PC-9 (cell line): ENCODE results near the gene LSM14A. TPM values are rescaled to one million over a fixed set of nuclear protein-coding genes. Genes with fewer than 3 reads are reported as not detected.

Source experiments
- BruUV-seq: library from RNA; stranded (reverse); fragments of 400-500 nt; replicated peaks from 2 replicates; lab custom pipeline; 2021; lab: Mats Ljungman, UMichigan
- CTCF ChIA-PET: fragments of 300-600 bp; sonication (Branson Sonifier 250); formaldehyde crosslinking; loops from one replicate; lab custom pipeline; 2022; ENCODE audit warnings: antibody characterized with exemption; lab: Charles Lee
- POLR2A ChIA-PET: fragments of 300-600 bp; sonication (Branson Sonifier 250); formaldehyde crosslinking; loops from one replicate; lab custom pipeline; 2022; ENCODE audit warnings: antibody characterized with exemption; ENCODE audit not compliant: unreplicated experiment; lab: Charles Lee
- DNase-seq, 2 experiments: peaks; one replicate each; pipeline versions ENCODE4 v3.0.0 to v3.0.0-alpha.2; 2015 to 2022; ENCODE audit warnings: mixed read lengths in 1 of 2
- H2AFZ ChIP-seq: fragments of 200-600 bp; sonication (generic); 2 replicates; pipeline ENCODE4 v1.8.1; 2017; ENCODE audit warnings: antibody characterized with exemption
- H3F3A ChIP-seq: fragments of 200-600 bp; sonication (generic); 2 replicates; pipeline ENCODE4 v1.8.1; 2017; ENCODE audit warnings: antibody characterized with exemption, mild to moderate bottlenecking, low read depth; ENCODE audit not compliant: insufficient read depth
- H3K27ac ChIP-seq: fragments of 200-600 bp; sonication (generic); 2 replicates; pipeline ENCODE4 v1.6.1; 2016; ENCODE audit warnings: mixed run types
- H3K27me3 ChIP-seq: fragments of 200-600 bp; sonication (generic); 2 replicates; pipeline ENCODE4 v1.6.1; 2016; ENCODE audit warnings: low read depth, mixed run types; ENCODE audit not compliant: insufficient read depth
- H3K36me3 ChIP-seq: fragments of 200-600 bp; sonication (generic); 2 replicates; pipeline ENCODE4 v1.6.1; 2016; ENCODE audit warnings: low read depth, mixed run types
- H3K4me1 ChIP-seq: fragments of 200-600 bp; sonication (generic); replicated peaks from 2 replicates; pipeline ENCODE4 v1.6.1; 2016; ENCODE audit warnings: mixed run types; ENCODE audit not compliant: insufficient read depth
- H3K4me2 ChIP-seq: fragments of 200-600 bp; sonication (generic); 2 replicates; pipeline ENCODE4 v1.6.1; 2017; ENCODE audit warnings: mixed run types
- H3K4me3 ChIP-seq: fragments of 200-600 bp; sonication (generic); 2 replicates; pipeline ENCODE4 v1.6.1; 2016; ENCODE audit warnings: mixed run types
- H3K79me2 ChIP-seq: fragments of 200-600 bp; sonication (generic); 2 replicates; pipeline ENCODE4 v1.6.1; 2017; ENCODE audit warnings: low read depth, mixed run types
- H3K9me2 ChIP-seq: fragments of 200-600 bp; sonication (generic); 2 replicates; pipeline ENCODE4 v1.8.1; 2017; ENCODE audit warnings: mild to moderate bottlenecking; ENCODE audit not compliant: insufficient read depth
- H3K9me3 ChIP-seq: fragments of 200-600 bp; sonication (generic); 2 replicates; pipeline ENCODE4 v1.8.1; 2016; ENCODE audit warnings: low read depth; ENCODE audit not compliant: insufficient read depth
- H4K20me1 ChIP-seq: fragments of 200-600 bp; sonication (generic); 2 replicates; pipeline ENCODE4 v1.8.1; 2017; ENCODE audit not compliant: insufficient read depth
- CTCF ChIP-seq: fragments of 200-600 bp; sonication (generic); conservative IDR thresholded peaks from 2 replicates; pipeline ENCODE4 v1.6.1; 2017; ENCODE audit warnings: mixed run types, antibody characterized with exemption, mild to moderate bottlenecking, moderate library complexity
- EZH2 ChIP-seq: fragments of 200-600 bp; sonication (generic); IDR thresholded peaks from 2 replicates; pipeline ENCODE4 v1.8.0; 2017; ENCODE audit warnings: antibody characterized with exemption, low read depth
- intact Hi-C: fragments of 100-400 bp; cut with micrococcal nuclease; formaldehyde crosslinking; loops from one replicate; pipeline ENCODE4 v1.10.0; 2022; ENCODE audit not compliant: unreplicated experiment
- total RNA-seq: library from RNA; stranded (reverse); gene quantifications from 2 replicates; pipeline ENCODE4 v1.2.3, GENCODE V29; 2021

Gene LSM14A
- total RNA-seq, 1 experiment from 2014 or later: 169 TPM

- H3K79me2 ChIP-seq: no peaks in the 10 kb centered on the region
- no peak overlapping the region for H3K27ac ChIP-seq
- H2AFZ ChIP-seq: no peak overlapping the region
- H3K4me2 ChIP-seq: no peak overlapping the region
- DNase-seq: no peak
- ChIA-PET POLR2A (no interaction called here), CTCF (interaction anchor here (0.6 kb wide), 1 partner anchor 268 kb away, joined by 5 read pairs; no protein-coding TSS in a partner anchor)
- H3K4me1 ChIP-seq: no peaks in the 10 kb centered on the region
- H3K9me3 ChIP-seq: no peaks in the 10 kb centered on the region
- H3F3A ChIP-seq: peaks cover 6% of the 10 kb centered on the region
- intact Hi-C loops: no loop called here
- TF ChIP-seq EZH2: no peak
- TF ChIP-seq CTCF: no peak
- no peak overlapping the region for H3K4me3 ChIP-seq
- peaks cover 27% of the 10 kb centered on the region; the same call in 1 of the 2 replicates for H3K36me3 ChIP-seq
- peaks cover 53% of the 10 kb centered on the region for H4K20me1 ChIP-seq
- H3K9me2 ChIP-seq: no peaks in the 10 kb centered on the region
- no TSS peak for BruUV-seq
- no peaks in the 10 kb centered on the region for H3K27me3 ChIP-seq
These were observed 36.1 kb downstream of the LSM14A start for GRCh38 chr19:34208291-34208884.

- intact Hi-C loops: no loop called here
- H3F3A ChIP-seq: peaks cover 11% of the 10 kb centered on the region
- BruUV-seq: no TSS peak
- peaks cover 54% of the 10 kb centered on the region for H4K20me1 ChIP-seq
- POLR2A ChIA-PET: interaction anchor here (0.5 kb wide), 1 partner anchor 789 kb away, joined by 3 read pairs; no protein-coding TSS in a partner anchor
- no peak overlapping the region for H3K4me2 ChIP-seq
- DNase-seq: no peak
- H3K9me2 ChIP-seq: no peaks in the 10 kb centered on the region
- H3K79me2 ChIP-seq: no peaks in the 10 kb centered on the region
- no peaks in the 10 kb centered on the region for H3K27me3 ChIP-seq
- TF ChIP-seq CTCF (no peak), EZH2 (no peak)
- H3K4me3 ChIP-seq: no peak overlapping the region
- H3K9me3 ChIP-seq: no peaks in the 10 kb centered on the region
- CTCF ChIA-PET: no interaction called here
- H3K36me3 ChIP-seq: peaks cover 27% of the 10 kb centered on the region; the same call in 1 of the 2 replicates
- no peaks in the 10 kb centered on the region for H3K4me1 ChIP-seq
- no peak overlapping the region for H2AFZ ChIP-seq
- no peak overlapping the region for H3K27ac ChIP-seq
These were observed 37.4 kb downstream of the LSM14A start for GRCh38 chr19:34209726-34210125.

- no peaks in the 10 kb centered on the region for H3K79me2 ChIP-seq
- DNase-seq: no peak
- ChIA-PET POLR2A (no interaction called here), CTCF (interaction anchor here (0.8 kb wide), 1 partner anchor 20 kb away, joined by 3 read pairs; no protein-coding TSS in a partner anchor)
- no peak overlapping the region for H3K4me3 ChIP-seq
- peaks cover 5% of the 10 kb centered on the region; the same call in 1 of the 2 replicates for H3K4me1 ChIP-seq
- no TSS peak for BruUV-seq
- TF ChIP-seq EZH2: no peak
- TF ChIP-seq CTCF: no peak
- peaks cover 73% of the 10 kb centered on the region for H4K20me1 ChIP-seq
- intact Hi-C loops: no loop called here
- H2AFZ ChIP-seq: no peak overlapping the region
- H3K36me3 ChIP-seq: peaks cover 27% of the 10 kb centered on the region; the same call in 1 of the 2 replicates
- H3K4me2 ChIP-seq: no peak overlapping the region
- H3K9me2 ChIP-seq: no peaks in the 10 kb centered on the region
- peaks cover 24% of the 10 kb centered on the region for H3F3A ChIP-seq
- H3K27ac ChIP-seq: no peak overlapping the region
- no peaks in the 10 kb centered on the region for H3K27me3 ChIP-seq
- H3K9me3 ChIP-seq: no peaks in the 10 kb centered on the region
These were observed 41.0 kb downstream of the LSM14A start for GRCh38 chr19:34213283-34213682.
